GM12878 (cell line): ENCODE data around the gene CREB5. TPM values are rescaled to one million over a fixed set of nuclear protein-coding genes. Genes with fewer than 3 reads are reported as not detected.

Experiments used
- ATAC-seq: fragments of 200-7000 bp; cut with Tn5 transposase; 3 replicates; pipeline ENCODE4 v1.9.1; 2020; ENCODE audit warnings: mild to moderate bottlenecking, moderate library complexity
- BruUV-seq: library from RNA; stranded (reverse); fragments of 400-500 nt; replicated peaks from 2 replicates; lab custom pipeline; 2021; lab: Mats Ljungman, UMichigan
- CTCF ChIA-PET: fragments of 300-600 bp; sonication (Branson Sonifier 250); formaldehyde crosslinking; extraction: SDS; loops from one replicate; lab custom pipeline; 2021; ENCODE audit warnings: inconsistent platforms; lab: Yijun Ruan, JAX
- POLR2A ChIA-PET: fragments of 350-600 bp; formaldehyde crosslinking; extraction: SDS; loops from one replicate; lab custom pipeline; 2021; ENCODE audit warnings: inconsistent platforms; lab: Charles Lee
- RAD21 ChIA-PET: fragments of 300-600 bp; sonication (Branson Sonifier 250); formaldehyde crosslinking; loops from one replicate; lab custom pipeline; 2023; ENCODE audit warnings: antibody characterized with exemption; ENCODE audit not compliant: unreplicated experiment; lab: Charles Lee
- SMC1A ChIA-PET: fragments of 300-600 bp; sonication (Branson Sonifier 250); formaldehyde crosslinking; loops from one replicate; lab custom pipeline; 2023; ENCODE audit not compliant: unreplicated experiment, uncharacterized antibody; lab: Charles Lee
- DNase-seq: peaks from one replicate; pipeline ENCODE4 v3.0.0-alpha.2; 2011; ENCODE audit warnings: low read depth, low spot score
- FAIRE-seq: peaks from 3 replicates; lab custom pipeline; 2011; peaks lifted over from hg19 to GRCh38; lab: Jason Lieb, UNC
- H2AFZ ChIP-seq: 2 replicates; pipeline ENCODE4 v1.6.0; 2011; ENCODE audit warnings: low read depth, low read length, control low read depth; ENCODE audit not compliant: control insufficient read depth
- H3K27ac ChIP-seq: 2 replicates; pipeline ENCODE4 v1.5.1; 2011; ENCODE audit warnings: control low read depth; ENCODE audit not compliant: control insufficient read depth, insufficient read depth
- H3K27me3 ChIP-seq, 2 experiments: replicated peaks in 1 of 2; 2 replicates each; pipeline versions ENCODE4 v1.6.0 to v1.6.1; 2011; ENCODE audit warnings: low read length in 1 of 2; ENCODE audit not compliant: control insufficient read depth in 2 of 2, insufficient read depth in 2 of 2
- H3K36me3 ChIP-seq, 2 experiments: 2 replicates each; pipeline ENCODE4 v1.5.1; 2011; ENCODE audit warnings: low read length in 1 of 2; ENCODE audit not compliant: control insufficient read depth in 2 of 2, insufficient read depth in 2 of 2
- H3K4me1 ChIP-seq: 2 replicates; pipeline ENCODE4 v1.6.1; 2011; ENCODE audit warnings: mild to moderate bottlenecking, low read length, moderate library complexity, mixed read lengths; ENCODE audit not compliant: control insufficient read depth, insufficient read depth
- H3K4me2 ChIP-seq: 2 replicates; pipeline ENCODE4 v1.6.0; 2011; ENCODE audit warnings: control low read depth; ENCODE audit not compliant: control insufficient read depth, insufficient read depth
- H3K4me3 ChIP-seq: fragments of 200-600 bp; sonication (generic); 2 replicates; pipeline ENCODE4 v1.5.1; 2016
- H3K79me2 ChIP-seq: 2 replicates; pipeline ENCODE4 v1.6.0; 2011; ENCODE audit warnings: low read length; ENCODE audit not compliant: control insufficient read depth, insufficient read depth
- H3K9ac ChIP-seq: 2 replicates; pipeline ENCODE4 v1.8.0; 2011; ENCODE audit warnings: low read length, control low read depth, mixed read lengths; ENCODE audit not compliant: control insufficient read depth, insufficient read depth
- H3K9me3 ChIP-seq: replicated peaks from 3 replicates; pipeline ENCODE4 v1.5.1; 2011; ENCODE audit warnings: mild to moderate bottlenecking, low read length; ENCODE audit not compliant: control insufficient read depth, insufficient read depth
- H4K20me1 ChIP-seq: 2 replicates; pipeline ENCODE4 v1.6.0; 2011; ENCODE audit not compliant: control insufficient read depth, insufficient read depth
- ATF2 ChIP-seq: IDR thresholded peaks from 2 replicates; pipeline ENCODE4 v1.6.1; 2012; ENCODE audit warnings: low read length, inconsistent platforms
- CEBPB ChIP-seq, 2 experiments: fragments of 150-350 bp in 1 of 2; IDR thresholded peaks; 2 replicates each; pipeline ENCODE4 v1.6.1; 2012 to 2014; ENCODE audit warnings: low read depth in 2 of 2, low read length in 2 of 2, borderline replicate concordance in 1 of 2, inconsistent platforms in 1 of 2
- CREB1 ChIP-seq: IDR thresholded peaks from 2 replicates; pipeline ENCODE4 v1.6.1; 2012; ENCODE audit warnings: low read depth, mild to moderate bottlenecking, inconsistent platforms
- E2F8 ChIP-seq: fragments of 450-650 bp; IDR thresholded peaks from 2 replicates; pipeline ENCODE4 v1.6.1; 2018; ENCODE audit warnings: mild to moderate bottlenecking, low read depth, moderate library complexity; ENCODE audit not compliant: partially characterized antibody
- ETV6 ChIP-seq, 2 experiments: fragments of 450-650 bp in 1 of 2; IDR thresholded peaks in 1 of 2; conservative IDR thresholded peaks in 1 of 2; 2 replicates each; pipeline ENCODE4 v1.6.1; 2014; ENCODE audit warnings: antibody characterized with exemption in 1 of 2, borderline replicate concordance in 1 of 2, low read depth in 1 of 2, mild to moderate bottlenecking in 1 of 2, moderate library complexity in 1 of 2
- IRF4 ChIP-seq: IDR thresholded peaks from 2 replicates; pipeline ENCODE4 v1.6.1; 2011; ENCODE audit warnings: low read depth, low read length
- KAT2A ChIP-seq: conservative IDR thresholded peaks from 2 replicates; pipeline ENCODE4 v1.6.1; 2011; ENCODE audit warnings: low read depth, low read length; ENCODE audit not compliant: control insufficient read depth
- LARP7 ChIP-seq: fragments of 450-650 bp; IDR thresholded peaks from 2 replicates; pipeline ENCODE4 v1.6.1; 2017; ENCODE audit warnings: mild to moderate bottlenecking
- MEF2B ChIP-seq: fragments of 450-650 bp; IDR thresholded peaks from 2 replicates; pipeline ENCODE4 v1.6.1; 2018; ENCODE audit warnings: mild to moderate bottlenecking, moderate library complexity; ENCODE audit not compliant: partially characterized antibody, poor library complexity, severe bottlenecking
- NBN ChIP-seq: fragments of 450-650 bp; IDR thresholded peaks from 2 replicates; pipeline ENCODE4 v1.6.1; 2016
- POU2F2 ChIP-seq: IDR thresholded peaks from 3 replicates; pipeline ENCODE4 v1.6.1; 2011; ENCODE audit warnings: low read depth, mild to moderate bottlenecking, low read length, borderline replicate concordance
- RFX5 ChIP-seq: IDR thresholded peaks from 2 replicates; pipeline ENCODE4 v1.6.1; 2011; ENCODE audit warnings: low read depth, low read length, improper control_type of control experiment
- SMAD1 ChIP-seq: fragments of 450-650 bp; IDR thresholded peaks from 2 replicates; pipeline ENCODE4 v1.6.1; 2018; ENCODE audit warnings: mild to moderate bottlenecking, low read depth; ENCODE audit not compliant: partially characterized antibody
- SMARCA5 ChIP-seq: fragments of 450-650 bp; IDR thresholded peaks from 2 replicates; pipeline ENCODE4 v1.6.1; 2017; ENCODE audit warnings: mild to moderate bottlenecking
- SPI1 ChIP-seq: IDR thresholded peaks from 2 replicates; pipeline ENCODE4 v1.6.1; 2011; ENCODE audit warnings: low read depth, mild to moderate bottlenecking, low read length, moderate library complexity, borderline replicate concordance; ENCODE audit not compliant: insufficient read depth
- STAT3 ChIP-seq: IDR thresholded peaks from 2 replicates; pipeline ENCODE4 v1.6.1; 2011; ENCODE audit warnings: low read depth, low read length, improper control_type of control experiment
- TCF12 ChIP-seq: IDR thresholded peaks from 2 replicates; pipeline ENCODE4 v1.6.1; 2011; ENCODE audit warnings: low read depth, mild to moderate bottlenecking, low read length
- TCF7 ChIP-seq: IDR thresholded peaks from 2 replicates; pipeline ENCODE4 v1.6.1; 2014; ENCODE audit warnings: antibody characterized with exemption, borderline replicate concordance
- WGBS: methylation state at CpG from one replicate; pipeline ENCODE4 v1.1.6; 2016; ENCODE audit warnings: low lambda C conversion rate; ENCODE audit not compliant: insufficient replicate concordance, insufficient coverage; ENCODE audit errors: missing lambda C conversion rate; 5-methylcytosine and 5-hydroxymethylcytosine counted together
- in situ Hi-C: fragments of 300-500 bp; cut with MboI; formaldehyde crosslinking; loops from 9 replicates; pipeline ENCODE4 v1.14.3; 2018; ENCODE audit warnings: mixed read lengths
- intact Hi-C: fragments of 100-400 bp; cut with micrococcal nuclease; formaldehyde crosslinking; loops from one replicate; pipeline ENCODE4 v1.14.2; 2022; ENCODE audit not compliant: unreplicated experiment
- polyA plus RNA-seq, 11 experiments: library from polyadenylated mRNA; depleted of rRNA in 4 of 11; unstranded in 6 of 11; stranded (reverse) in 5 of 11; fragments of >200 nt; fragmentation: Nextera tagmentation in 4 of 11; fragmentation: Illumina TruSeq in 1 of 11; extraction: Ambion mirVana in 4 of 11; extraction: Trizol in 1 of 11; gene quantifications; 1 replicate in 1 of 11; 2 replicates in 10 of 11; pipeline versions ENCODE4 v1.2.1 to v1.2.3, GENCODE V29; 2011 to 2016; ENCODE audit warnings: inconsistent platforms in 2 of 11, missing spikeins in 2 of 11, low read depth in 1 of 11
- total RNA-seq, 4 experiments: library from RNA; depleted of rRNA in 3 of 4; stranded (reverse); fragments of >200 nt in 3 of 4; fragmentation: Illumina TruSeq in 1 of 4; extraction: Trizol in 1 of 4; gene quantifications; 2 replicates each; pipeline versions ENCODE4 v1.2.1 to v1.2.3, GENCODE V29; 2013 to 2021

CREB5 gene
- total and polyA plus RNA-seq, 10 of the 15 experiments (the other 5 are each of a cell fraction or from before 2014, with no cell fraction given): 12.9 to 74.1 (median 53.0) TPM

GRCh38 chr7:28479507-28479947 lies 67.2 kb downstream of the CREB5 start:
- POLR2A ChIA-PET: interaction anchor here (0.7 to 5.4 kb wide), 15 partner anchors 10 to 139 kb away, joined by 3 to 81 read pairs (median 8); partner anchors contain the start of gene CREB5
- CTCF ChIA-PET: interaction anchor here (0.7 to 5.4 kb wide), 17 partner anchors 10 to 338 kb away, joined by 3 to 48 read pairs (median 6); partner anchors contain the start of gene CREB5
- Histone ChIP-seq H3K9me3 (no peaks in the 10 kb centered on the region), H3K79me2 (no peaks in the 10 kb centered on the region), H3K9ac (peak overlapping the region; percentile 56), H3K27me3 (no peaks in the 10 kb centered on the region), H3K36me3 (no peaks in the 10 kb centered on the region; a peak in 1 of 4 replicates), H3K4me2 (peak overlapping the region; percentile 59; the same call in 1 of the 2 replicates), H3K4me3 (no peak overlapping the region), H3K4me1 (peaks cover 41% of the 10 kb centered on the region), H2AFZ (no peak overlapping the region; the same call in 1 of the 2 replicates), H3K27ac (peak overlapping the region; percentile 90), H4K20me1 (no peaks in the 10 kb centered on the region)
- peak; percentile 84 for FAIRE-seq
- RAD21 ChIA-PET: interaction anchor here (0.8 to 7.4 kb wide), 29 partner anchors 11 to 374 kb away, joined by 3 to 192 read pairs (median 6); partner anchors contain the start of gene CREB5
- in situ Hi-C loops: loop anchor here (5.0 kb wide), 1 partner anchor 143 kb away; no protein-coding TSS in a partner anchor
- no TSS peak for BruUV-seq
- SMC1A ChIA-PET: interaction anchor here (0.5 to 11.7 kb wide), 25 partner anchors 11 to 206 kb away, joined by 3 to 177 read pairs (median 16); partner anchors contain the start of gene CREB5
- WGBS: 0% methylated on average over 6 of the region's 6 CpGs
- peak; percentile 92 for DNase-seq
- peak; percentile 83 for ATAC-seq
- intact Hi-C loops: loop anchor here (1.0 to 5.0 kb wide), 8 partner anchors 30 to 208 kb away; no protein-coding TSS in a partner anchor
- TF ChIP-seq NBN (peak; percentile 57; the same call in 1 of the 2 replicates), KAT2A (no peak), MEF2B (peak; percentile 93), POU2F2 (0 out of 3 replicates have a peak, but pooled peaks have one; percentile 44), TCF12 (peak; percentile 96), CREB1 (peak; percentile 42; the same call in 1 of the 2 replicates), E2F8 (no peak), TCF7 (peak; percentile 41; the same call in 1 of the 2 replicates), SMARCA5 (no peak), CEBPB (IDR thresholded peaks at IDR 0.05; ENCODE audit: borderline replicate concordance in 1 of 2, low read depth in 2 of 2, low read length in 2 of 2) (peak in 1 of 2 experiments; percentile 25; a peak in 1 of 4 replicates), ATF2 (peak; percentile 100), IRF4 (peak; percentile 84), SMAD1 (peak; percentile 85), STAT3 (no peak), LARP7 (no peak), RFX5 (no peak), ETV6 (conservative IDR thresholded peaks at IDR 0.05 in 1 of 2, IDR thresholded peaks at IDR 0.05 in 1 of 2; ENCODE audit: borderline replicate concordance in 1 of 2, low read depth in 1 of 2) (peak in 1 of 2 experiments; percentile 96; a peak in 2 of 4 replicates), SPI1 (peak; percentile 85)
